HG03457 (cell line): ENCODE measurements around the gene SPACA5.
"Not testable (repeated sequence)": the region's sequence is repeated elsewhere in the genome, so short reads cannot be mapped to it uniquely, and the experiment has no call there.

Experiments
- ATAC-seq: cut with Tn5 transposase; IDR thresholded peaks from one replicate; pipeline ENCODE4 v1.9.1; 2021; ENCODE audit warnings: moderate number of reproducible peaks; ENCODE audit not compliant: unreplicated experiment

Gene SPACA5

GRCh38 chrX:48006688-48007087, at the start of gene SPACA5:
SPACA5 (plus strand) TSS chrX:48006988; CDS start chrX:48007803, 815 bp downstream.
- ATAC-seq, result not testable (repeated sequence)

DNA sequence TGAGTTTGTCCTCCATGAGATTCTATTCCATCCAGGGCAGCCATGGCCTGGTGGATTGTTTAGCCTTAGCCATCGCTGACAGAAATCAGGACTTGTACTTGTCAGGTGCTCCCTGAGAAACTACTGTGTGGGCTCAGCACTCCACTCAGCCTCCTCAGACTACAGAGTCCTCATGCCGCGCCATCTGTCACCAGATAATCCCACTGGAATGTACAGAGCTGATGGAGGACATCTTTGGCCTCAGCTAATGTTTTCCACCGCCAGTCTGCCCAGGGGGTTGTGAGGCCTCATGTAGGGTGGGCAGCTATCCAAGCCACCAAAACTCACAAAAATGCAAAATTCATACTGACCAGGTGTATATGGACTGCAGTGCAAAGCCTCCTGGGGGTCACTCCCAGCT, 48.6 kb upstream of the SPACA5 start:
- not testable (repeated sequence) for ATAC-seq

DNA sequence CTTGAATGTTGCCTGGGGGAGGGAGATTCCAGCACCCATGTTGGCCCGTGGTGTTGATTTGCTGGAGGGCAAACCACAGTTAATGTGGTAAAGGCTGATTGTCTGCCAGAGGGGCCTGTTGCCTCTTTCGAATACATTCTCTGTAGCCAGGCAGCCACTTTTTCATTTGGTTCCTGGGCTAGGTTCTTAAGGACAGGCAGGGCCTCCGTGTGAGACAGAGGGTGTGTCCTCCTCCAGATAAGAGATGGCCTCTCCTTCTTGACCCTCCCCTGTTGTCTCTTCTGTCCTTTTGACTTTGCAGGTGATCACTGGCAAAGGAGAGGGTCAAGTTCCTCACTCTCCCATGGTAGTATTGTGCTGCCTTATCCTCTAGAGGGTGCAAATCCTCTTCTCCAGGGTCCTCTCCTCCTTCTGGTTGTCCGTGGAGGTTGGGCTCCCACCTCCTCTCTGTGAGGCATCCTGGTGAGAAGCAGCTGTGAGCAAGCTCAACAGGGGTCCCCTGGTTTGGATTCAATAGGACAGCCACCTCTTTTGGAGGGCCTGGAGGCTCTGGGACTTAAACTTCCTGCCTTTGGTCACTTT, 47.9 kb upstream of the SPACA5 start:
- no peak for ATAC-seq

GRCh38 chrX:47960406-47960805, 46.4 kb upstream of the SPACA5 start:
- no peak for ATAC-seq

DNA sequence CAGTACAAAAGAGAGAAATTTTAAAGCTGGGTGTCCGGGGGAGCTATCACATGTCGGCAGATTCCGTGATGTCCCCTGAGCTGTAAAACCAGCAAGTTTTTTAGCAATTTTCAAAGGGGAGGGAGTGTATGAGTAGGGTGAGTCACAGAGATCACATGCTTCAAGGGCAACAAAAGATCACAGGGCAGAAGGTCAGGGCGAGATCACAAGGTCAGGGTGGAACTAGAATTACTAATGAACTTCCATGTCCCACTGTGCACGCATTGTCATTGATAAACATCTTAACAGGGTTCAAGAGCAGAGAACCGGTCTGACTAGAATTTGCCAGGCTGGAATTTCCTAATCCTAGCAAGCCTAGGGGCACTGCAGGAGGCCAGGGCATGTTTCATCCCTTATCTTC, 45.0 kb upstream of the SPACA5 start:
- not testable (repeated sequence) for ATAC-seq

DNA sequence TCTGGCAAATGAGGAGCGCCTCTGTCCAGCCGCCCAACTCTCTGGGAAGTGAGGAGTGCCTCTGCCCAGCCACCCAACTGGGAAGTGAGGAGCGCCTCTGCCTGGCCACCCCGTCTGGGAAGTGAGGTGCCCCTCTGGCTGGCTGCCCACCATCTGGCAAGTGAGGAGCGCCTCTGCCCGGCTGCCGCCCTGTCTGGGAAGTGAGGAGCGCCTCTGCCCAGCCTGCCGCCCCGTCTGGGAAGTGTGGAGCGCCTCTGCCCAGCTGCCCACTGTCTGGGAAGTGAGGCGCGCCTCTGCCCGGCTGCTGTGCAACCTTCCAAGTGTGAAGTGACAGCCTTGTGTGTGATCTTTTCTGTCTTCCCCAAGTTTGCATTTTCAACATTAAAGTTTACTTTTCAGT, 41.3 kb upstream of the SPACA5 start:
- not testable (repeated sequence) for ATAC-seq

- ATAC-seq, result no peak
Measured at GRCh38 chrX:47973235-47973634, 33.6 kb upstream of the SPACA5 start.

GRCh38 chrX:47976254-47977151, 30.3 kb upstream of the SPACA5 start:
- no peak for ATAC-seq

DNA sequence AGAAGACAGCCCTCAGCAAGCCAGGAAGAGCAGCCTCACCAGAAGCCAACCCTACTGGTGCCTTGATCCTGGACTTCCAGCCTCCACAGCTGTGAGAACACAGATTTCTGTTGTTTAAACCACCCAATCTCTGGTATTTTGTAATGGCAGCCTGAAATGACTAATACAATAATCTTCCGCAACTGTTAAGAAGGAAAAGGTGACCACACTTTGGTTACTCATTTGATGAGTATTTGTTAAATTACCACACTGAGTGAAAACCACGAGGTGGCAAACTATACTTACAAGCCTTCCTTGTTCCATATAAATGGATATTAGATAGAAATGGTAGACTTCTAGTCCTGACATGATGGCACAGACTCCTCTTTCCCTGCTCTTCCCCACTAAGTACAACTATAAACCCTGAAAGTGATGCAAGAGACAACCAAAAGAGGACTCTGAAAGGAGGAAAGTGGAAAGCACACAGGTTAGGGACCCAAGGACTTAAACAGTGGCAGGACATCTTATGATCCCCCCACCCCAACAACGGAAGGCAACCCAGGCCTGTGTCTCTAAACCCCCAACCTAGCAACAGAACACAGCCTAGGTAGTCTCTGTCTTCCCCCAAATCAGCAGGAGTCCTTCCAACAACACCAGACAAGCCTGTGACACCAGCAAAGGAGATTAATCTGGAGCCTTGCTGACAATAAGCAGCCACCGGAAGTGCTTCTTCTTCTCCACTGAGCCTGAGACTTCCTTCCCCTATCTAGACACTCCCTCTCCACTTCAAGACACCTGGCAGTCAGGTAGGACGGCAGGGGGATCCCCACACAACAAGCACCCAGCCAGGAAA, 15.3 kb upstream of the SPACA5 start:
- no peak for ATAC-seq

DNA sequence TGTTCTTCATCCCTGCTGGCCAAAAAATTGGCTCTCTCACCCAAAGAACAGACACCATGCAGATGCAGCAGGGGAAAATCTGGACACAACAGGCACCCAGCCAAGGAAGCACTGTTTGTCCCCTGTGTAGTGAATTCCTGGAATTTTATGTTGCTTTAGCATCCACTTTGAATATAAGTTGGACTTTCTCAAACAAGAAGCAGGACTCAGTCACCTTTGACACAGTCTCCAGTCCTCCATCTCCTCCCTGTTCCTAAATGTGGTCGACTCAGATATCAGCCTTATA, 14.8 kb upstream of the SPACA5 start:
- no peak for ATAC-seq

DNA sequence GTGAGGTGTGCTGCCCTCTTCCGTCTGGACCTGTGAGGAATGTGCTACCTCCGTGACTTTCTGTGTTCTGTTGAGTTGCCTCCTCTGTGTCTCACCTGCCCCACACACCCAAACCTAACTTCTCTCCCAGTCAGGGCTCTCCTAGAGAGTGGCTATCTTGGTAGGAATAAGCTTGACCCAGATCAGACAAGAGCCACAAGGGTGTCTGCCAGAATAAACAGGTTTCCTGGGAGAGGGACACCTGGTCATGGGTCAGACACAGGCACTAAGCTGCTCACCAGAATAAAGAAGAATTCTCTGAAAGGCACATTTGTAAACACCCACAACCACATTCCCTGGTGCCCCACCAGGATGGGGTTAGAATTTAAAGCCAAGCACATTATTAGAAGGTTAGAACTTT, 14.1 kb upstream of the SPACA5 start:
- ATAC-seq, result no peak

DNA sequence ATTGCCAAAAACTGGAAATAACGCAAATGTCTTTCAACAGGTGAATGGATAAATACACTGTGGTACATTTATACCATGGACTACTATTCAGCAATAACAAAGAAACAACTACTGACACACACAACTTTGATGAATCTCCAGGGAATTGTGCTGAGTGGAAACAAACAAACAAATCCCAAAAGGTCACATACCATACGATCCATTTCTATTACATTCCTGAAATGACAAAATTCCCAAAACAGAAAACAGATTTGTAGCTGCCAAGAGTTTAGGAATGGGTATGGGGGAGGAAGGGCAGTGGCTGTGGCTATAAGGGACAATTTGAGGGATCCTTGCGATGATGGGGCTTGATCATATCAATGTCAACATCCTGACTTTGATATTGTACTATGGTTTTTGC, 5.5 kb upstream of the SPACA5 start:
- ATAC-seq, result no peak

DNA sequence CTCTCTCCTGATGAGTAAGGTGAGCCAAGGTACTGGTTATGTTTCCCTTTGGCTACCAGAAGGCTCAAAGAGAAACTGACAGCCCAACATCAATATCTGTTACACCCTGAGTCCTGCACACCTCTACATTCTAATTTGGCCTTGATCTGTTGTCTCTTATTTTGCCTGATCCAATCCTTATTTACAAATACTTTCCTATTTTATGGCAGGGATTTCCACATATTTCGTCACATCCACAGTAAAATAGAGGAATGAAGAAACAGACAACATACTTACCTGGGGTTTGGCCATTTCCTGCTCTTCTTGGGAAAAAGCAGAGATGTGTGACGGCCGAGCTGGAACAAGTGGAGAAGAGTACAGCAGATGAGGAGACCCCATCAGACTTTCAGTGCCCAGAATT, 4.5 kb upstream of the SPACA5 start:
- no peak for ATAC-seq

GRCh38 chrX:48002929-48003328, 3.9 kb upstream of the SPACA5 start:
- ATAC-seq, result no peak

DNA sequence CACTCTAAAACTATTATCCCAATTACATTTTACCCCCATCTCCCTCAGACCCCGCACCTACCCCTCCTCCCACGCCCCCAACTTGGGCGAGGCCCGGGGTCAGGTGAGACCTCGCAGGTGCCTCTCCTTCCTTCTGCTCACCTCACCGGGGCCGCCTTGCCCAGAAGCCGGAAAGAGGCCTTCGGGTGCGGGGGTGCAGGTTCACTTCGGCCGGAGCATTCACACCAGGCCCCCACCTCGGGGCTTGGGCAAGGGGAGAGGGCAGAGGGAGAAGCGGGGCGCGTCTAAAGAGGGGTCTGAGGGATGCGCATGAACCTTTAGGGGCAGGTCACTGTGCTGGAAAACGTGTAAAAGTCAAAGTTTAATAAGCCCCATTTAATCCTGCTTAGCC, 3.4 kb upstream of the SPACA5 start:
- peak; percentile 16 for ATAC-seq

DNA sequence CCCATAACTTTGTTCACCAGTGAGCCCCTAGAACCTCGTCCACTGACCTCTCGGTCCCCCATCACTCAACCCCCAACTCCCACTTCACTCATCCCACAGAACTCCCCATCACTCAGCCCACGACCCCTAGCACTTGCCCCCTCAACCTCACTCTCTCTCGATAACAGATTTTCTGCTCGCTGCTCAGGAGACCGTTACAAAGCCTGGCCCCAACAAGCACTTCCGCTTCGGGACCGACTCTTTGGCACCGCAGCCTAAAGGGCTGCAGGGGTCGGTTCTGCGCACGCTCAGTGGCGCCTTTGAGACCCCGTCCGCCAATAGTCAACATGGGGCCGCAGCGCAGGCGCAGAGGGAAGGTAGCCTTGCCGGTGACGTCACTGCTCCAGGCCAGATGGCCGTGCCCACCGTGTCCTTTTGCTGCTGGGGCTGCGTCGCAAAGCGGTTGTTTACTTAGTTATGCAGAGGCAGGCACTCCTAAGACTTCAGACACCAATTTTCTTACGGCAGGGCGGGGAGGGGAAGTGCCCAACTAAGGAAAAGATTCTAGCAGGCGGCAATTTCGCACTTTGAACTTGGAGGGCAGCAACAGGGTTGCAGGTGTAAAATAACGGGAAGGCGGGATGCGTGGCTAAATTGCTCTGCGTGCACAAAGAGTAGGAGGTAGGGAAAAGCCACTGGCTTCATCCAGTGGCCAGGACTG, 2.9 kb upstream of the SPACA5 start, which contains the start of gene ZNF182:
Gene ZNF182, minus strand, starts transcription at position 232 of the 700 bp plus-strand sequence. CDS start 1,380 bp downstream, outside the sequence.
- peak; percentile 80 for ATAC-seq

DNA sequence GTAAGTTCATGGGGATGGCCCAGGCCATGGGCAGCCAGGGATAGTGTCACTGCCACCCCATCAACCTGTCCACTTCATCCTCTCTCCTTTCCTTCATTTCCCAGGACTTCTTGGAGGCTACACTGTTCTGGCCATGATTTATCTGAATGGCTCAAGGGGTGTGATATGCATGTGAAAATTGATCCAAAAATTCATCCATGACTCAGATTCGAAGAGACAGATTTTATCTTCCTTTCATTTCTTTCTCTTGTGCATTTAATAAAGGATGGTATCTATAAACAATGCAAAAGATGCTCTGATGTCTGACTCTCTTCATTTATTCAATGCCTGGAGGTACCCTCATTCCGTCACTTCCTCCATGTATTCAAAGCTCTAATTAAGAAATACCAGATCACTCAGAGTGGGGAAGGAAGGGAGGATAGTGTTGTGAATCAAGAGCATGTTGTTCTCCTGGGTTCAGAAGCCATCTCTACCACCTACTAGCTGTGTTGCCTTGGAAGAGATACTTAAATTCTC, 2.7 kb downstream of the SPACA5 start:
- ATAC-seq, result not testable (repeated sequence)

- ATAC-seq, result not testable (repeated sequence)
Measured at GRCh38 chrX:48016583-48017310, 10.0 kb downstream of the SPACA5 start.

DNA sequence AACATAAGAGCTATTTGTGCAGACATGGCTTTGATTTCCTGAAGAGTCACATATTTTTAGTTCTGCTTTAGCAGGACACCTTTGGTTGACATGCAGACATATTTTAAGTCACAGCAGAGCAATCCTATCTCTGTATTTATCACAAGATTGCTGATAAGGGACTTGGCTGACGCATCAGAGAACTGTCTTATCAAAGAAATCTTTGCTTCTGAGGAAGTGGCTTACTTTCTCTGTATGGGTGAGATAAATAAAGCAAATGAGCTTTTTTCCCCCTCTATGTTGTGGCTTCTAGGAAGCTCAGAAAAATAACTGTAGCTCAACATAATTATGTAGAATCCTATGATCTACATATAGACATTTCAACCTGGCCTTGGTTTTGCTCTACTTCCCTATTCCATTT, 13.1 kb downstream of the SPACA5 start:
- ATAC-seq, result not testable (repeated sequence)

GRCh38 chrX:48020472-48020871, 13.7 kb downstream of the SPACA5 start:
- ATAC-seq, result not testable (repeated sequence)
